Activated CD4-positive, CD25-positive, alpha-beta regulatory T cell treated with anti-CD3 and anti-CD28 coated beads, Interleukin-2, amount 50 U/mL, for 24 hours (primary cell): Measurements from ENCODE around the gene SYTL3.
"Not testable (repeated sequence)": the region's sequence is repeated elsewhere in the genome, so short reads cannot be mapped to it uniquely, and the experiment has no call there.

Experiments used
- ATAC-seq, 2 donors: fragments of 150-1000 bp; cut with Tn5 transposase; one replicate each; pipeline ENCODE4 v1.10.0; 2021; ENCODE audit warnings: mild to moderate bottlenecking in 1 of 2, moderate library complexity in 1 of 2

Gene SYTL3

DNA sequence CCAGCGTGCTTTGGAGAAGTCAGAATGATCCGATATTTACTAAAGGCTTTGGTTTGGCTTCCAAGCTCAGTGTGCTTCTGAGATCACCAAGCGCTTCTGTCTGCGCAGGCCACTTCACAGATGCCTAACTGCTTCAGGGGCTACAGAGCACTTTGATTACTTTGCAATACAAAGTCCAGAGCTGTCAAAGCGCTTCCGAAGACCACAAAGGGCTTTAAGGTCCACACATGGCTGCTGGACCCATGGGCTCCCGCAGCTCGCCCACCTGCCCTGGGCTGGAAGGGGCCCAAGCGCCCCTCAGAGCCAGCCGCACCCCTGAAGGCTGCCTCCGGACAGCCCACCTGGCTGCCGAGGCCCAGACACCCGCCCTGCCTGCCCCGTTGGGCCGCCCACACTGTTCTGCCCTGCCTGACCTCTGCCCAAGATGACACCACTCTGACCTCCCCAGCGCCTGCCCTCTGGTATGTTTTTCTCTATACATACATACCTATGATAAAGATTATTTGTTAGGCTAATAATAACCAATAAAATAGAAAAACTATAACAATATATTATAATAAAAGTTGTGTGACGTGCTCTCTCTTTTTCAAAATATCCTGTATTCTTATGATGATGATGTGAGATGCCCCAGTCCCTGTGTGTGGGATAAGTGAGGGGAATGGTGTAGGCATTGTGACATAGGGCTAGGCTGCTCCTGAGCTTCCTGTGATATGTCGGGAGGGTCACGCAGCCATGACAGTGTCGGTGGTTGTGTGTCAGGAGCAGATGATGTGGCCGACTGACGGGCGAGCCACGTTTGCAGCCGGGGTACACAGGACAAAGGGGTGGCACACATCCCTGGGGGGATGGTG lies 27.9 kb upstream of the SYTL3 start:
- no peak for ATAC-seq

DNA sequence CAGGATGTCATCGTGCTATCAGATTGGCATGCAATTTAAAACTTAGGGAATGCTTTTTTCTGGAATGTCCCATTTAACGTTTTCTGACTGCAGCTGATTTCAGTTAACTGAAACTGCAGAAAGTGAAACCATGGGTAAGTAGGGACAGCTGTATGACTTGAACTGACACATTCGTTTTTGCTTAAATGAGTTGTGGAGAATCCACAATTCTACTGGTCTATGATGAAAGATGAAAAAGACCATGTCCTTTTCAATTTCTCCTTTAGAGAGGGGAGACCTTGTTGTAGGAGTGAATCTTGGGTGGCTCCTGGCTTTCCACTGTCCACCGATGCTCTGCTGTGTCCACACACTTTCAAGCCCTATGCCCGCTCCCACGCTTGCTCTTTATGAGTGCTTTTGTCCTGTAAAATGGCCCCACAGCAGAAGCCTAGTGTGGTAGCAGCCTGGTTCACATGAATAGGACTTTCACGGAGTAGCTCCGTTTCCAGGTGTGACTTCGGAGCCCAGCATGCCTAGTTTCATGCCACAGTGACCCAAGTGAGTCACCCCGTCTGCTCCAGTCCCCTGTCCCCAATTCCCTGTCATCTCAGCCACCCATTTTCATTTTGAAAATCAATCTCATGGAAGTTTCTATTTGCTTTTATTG lies 27.2 kb upstream of the SYTL3 start:
- ATAC-seq: peak in 1 of 2 donors; percentile 48

DNA sequence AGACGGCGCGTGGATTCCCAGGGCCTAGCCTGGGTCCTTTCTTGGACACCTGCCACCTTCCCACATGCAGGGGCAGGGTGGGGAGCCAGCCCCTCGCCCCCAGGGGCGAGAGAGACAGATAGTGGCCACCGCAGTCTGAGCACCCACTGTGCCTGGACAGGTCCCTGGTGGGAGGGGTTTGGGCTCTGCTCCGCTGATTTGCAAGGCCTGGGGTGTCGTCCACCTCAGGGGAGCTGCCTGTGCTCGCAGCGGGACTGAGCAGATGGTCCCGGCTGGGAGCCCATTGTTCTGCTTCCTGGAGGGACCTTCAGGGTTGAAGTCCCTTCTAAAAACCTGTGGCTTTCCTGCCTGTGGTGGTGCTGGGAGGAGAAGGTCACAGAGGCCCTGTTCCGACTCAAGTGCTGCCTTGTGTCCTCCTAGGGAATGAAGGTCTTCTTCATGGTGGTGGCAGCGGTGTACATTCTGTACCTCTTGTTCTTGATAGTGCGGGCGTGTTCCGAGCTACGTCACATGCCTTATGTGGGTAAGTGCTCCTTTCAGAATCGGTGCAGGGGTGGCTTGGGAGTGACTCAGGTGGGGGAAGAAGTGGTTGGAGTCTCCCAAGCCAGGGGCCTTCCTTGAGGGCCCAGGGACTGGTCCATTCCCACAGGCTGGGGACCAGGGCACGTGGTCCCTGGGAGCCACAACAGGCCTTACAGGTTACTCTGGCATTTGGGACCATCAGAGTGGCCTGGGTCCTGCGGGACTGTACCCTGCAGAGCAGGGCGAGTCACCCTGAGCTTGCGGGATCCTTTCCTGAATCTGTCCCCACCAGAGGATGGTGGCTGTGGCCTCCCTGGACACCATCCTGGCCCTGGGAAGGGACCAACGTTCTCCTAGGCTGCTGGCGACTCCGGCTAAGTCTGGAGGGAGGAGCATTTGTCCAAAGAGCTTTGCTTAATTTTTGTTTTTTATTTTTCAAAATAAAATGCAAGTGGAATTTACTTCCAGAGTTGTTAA lies 24.9 kb upstream of the SYTL3 start:
- no peak for ATAC-seq

DNA sequence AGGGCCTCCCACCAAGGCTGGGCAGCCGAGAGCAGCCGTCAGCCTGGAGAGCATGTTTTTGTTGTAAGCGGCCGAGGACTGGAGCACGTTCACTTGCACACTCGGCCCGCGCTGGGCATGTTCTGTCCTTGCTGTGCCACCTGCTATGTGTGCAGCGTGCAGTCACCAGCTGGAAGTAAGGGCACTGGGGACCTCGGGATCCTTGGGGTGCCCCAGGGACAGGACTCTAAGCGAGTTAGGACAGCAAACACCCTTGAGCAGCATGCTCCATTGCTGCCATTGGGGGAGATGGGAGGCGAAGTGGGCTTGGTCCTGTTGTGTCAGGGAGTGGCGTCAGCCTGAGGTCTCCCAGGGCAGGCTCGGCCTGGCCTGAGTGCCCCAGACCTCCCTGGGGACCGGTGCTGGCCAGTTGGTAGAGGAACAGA lies 24.0 kb upstream of the SYTL3 start:
- ATAC-seq: no peak

GRCh38 chr6:158626360-158627167 lies 23.3 kb upstream of the SYTL3 start:
- ATAC-seq: no peak

DNA sequence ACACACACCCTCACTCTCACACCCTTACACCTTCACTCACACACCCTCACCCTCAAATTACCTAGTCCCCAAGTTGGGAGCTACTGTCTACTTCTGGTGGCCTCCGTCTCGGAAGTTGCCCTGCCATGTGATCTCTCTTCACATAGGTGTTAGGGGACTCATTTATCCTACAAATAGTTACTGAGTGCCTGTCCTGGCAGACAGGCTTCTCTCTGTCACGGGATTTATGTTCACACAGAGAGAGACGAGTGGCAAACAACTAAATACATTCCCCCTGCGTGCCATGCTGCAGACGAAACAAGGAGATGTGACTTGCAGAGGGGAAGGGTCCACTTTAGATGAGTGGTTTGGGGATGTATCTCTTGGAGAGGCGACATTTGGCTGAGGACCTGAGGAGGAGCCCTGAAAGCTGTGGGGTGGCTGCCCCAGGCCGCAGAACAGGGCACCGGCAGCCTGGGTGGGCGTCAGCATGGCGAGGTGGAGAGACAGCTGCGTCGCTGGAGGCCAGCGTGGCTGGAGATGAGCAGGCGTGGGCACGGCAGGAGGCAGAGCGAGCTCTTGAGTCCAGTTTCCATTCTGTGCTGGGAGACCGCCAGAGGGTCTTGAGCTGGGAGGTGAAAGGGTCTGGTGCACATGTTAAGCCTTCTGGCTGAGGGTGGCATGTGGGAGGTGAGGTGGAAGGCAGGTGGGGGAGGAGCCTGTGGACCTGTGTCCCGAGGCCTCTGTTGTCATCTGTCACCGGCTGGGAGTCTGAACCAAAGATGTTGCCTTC lies 22.5 kb upstream of the SYTL3 start:
- ATAC-seq: no peak

DNA sequence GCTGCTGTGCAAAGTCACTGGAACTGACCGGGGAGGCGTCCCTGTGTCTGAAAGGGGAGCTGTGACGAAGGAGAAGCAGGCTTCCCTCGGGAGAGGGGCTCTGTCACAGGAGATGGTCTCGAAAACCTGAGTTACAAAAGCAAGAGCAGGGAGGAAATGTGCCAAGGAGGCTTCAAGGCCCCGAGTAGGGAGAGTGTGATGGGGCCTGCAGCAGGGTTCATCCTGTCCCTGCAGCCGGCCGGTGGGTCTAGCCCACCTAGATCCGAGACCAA lies 22.0 kb upstream of the SYTL3 start:
- ATAC-seq: no peak

GRCh38 chr6:158628542-158628941 lies 21.3 kb upstream of the SYTL3 start:
- ATAC-seq: no peak

- no peak for ATAC-seq
Observed at GRCh38 chr6:158629367-158630221, 20.3 kb upstream of the SYTL3 start.

- no peak for ATAC-seq
Observed at GRCh38 chr6:158630938-158631616, 18.8 kb upstream of the SYTL3 start.

- no peak for ATAC-seq
Observed at GRCh38 chr6:158631678-158632537, 17.9 kb upstream of the SYTL3 start.

DNA sequence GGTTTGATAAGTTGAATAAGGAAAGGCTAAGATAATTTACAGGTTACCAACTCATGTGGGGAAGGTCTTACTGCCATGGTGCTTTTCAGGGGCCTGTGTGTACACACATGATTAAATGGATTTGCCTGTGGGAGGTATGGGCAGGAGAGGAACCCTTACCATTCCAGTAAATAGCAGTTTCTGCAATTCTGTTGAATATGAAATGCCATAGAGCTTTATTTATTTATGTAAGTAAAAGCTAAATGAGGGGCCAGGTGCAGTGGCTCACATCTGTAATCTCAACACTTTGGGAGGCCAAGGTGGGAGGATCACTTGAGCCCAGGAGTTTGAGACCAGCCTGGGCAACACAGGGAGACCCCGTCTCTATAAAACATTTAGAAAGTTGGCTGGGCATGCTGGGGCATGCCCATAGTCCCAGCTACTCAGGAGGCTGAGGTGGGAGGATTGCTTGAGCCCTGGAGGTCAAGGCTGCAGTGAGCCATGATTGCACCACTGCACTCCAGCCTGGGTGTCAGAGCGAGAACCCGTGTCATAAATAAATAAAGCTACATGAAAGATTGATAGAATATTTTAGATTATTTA lies 17.2 kb upstream of the SYTL3 start:
- not testable (repeated sequence) for ATAC-seq

DNA sequence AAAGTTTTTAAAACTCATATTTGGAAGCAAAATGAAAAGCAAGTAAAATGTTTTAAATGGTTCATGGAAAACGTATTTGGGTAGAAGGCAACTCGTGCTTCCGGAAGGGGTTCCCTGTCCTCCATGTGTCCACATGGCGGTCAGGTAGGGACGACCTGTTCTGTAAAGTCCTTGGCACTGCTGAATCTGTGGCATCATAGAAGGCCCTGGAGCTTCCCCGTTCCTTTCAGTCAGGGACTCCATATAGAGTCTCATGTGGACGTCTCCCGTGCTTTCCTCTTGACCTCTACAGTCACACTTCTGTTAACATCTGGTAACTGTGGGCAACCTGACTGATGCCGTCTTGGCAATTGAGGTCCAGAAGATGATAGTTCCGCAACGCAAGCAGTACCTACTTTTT lies 16.7 kb upstream of the SYTL3 start:
- no peak for ATAC-seq

- peak in 1 of 2 donors; percentile 13 for ATAC-seq
Observed at GRCh38 chr6:158634695-158635426, 15.0 kb upstream of the SYTL3 start.

DNA sequence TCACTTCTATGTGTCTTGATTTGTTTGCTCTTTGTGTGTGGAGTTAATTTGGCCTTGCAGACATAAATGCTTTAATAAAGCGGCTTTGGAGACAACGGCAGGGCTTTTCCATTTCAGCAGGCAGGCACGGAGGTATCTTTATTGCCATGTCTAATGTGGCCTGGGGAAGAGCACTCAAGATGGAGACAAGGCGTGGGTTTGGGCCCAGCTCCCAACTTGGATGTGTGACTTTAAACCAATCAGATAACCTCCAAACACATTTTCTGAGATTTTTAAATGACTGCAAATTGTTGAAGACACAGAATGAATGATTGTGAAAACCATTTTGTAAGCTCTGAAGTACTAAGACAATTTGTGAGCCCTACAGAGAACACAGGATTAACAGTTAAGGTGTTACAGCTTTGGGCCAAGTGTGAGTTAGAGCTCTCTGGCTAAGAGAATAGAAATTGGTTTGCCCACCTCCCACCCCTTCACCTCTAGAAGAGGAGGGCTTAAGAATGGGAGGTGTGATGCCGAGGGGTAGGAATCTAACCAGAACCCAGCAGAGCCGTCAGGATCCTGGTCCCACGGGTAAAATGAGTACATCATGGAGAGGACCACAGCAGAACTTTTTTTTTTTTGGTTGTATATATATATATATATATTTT lies 14.3 kb upstream of the SYTL3 start:
- ATAC-seq: no peak

- ATAC-seq: no peak
Observed at GRCh38 chr6:158636778-158637177, 13.1 kb upstream of the SYTL3 start.

DNA sequence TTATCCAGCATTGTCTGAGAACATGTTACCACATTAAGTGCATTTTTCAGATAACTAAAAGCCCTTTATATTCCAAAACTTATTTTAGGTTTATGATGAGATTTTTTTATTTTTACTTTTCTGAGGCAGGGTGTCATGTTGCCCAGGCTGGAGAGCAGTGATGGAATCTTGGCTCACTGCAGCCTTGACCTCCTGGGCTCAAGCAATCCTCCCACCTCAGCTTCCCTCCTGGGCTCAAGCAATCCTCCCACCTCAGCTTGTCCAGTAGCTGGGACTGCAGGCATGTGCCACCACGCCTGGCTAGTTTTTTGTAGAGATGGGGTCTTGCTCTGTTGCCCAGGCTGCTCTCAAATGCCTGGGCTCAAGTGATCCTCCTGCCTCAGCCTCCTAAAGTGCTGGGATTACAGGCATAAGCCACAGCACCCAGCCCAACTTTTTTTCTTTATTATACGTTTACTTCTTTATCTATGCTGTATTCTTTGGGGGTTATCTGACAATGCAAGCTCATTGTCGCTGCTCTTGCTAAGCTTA lies 11.5 kb upstream of the SYTL3 start:
- ATAC-seq: no peak
